ENCODE results near the gene TMEM108. TPM values are rescaled to one million over a fixed set of nuclear protein-coding genes. Genes with fewer than 3 reads are reported as not detected.

Gene TMEM108
- total RNA-seq, 1 donor from 2014 or later = not detected

DNA sequence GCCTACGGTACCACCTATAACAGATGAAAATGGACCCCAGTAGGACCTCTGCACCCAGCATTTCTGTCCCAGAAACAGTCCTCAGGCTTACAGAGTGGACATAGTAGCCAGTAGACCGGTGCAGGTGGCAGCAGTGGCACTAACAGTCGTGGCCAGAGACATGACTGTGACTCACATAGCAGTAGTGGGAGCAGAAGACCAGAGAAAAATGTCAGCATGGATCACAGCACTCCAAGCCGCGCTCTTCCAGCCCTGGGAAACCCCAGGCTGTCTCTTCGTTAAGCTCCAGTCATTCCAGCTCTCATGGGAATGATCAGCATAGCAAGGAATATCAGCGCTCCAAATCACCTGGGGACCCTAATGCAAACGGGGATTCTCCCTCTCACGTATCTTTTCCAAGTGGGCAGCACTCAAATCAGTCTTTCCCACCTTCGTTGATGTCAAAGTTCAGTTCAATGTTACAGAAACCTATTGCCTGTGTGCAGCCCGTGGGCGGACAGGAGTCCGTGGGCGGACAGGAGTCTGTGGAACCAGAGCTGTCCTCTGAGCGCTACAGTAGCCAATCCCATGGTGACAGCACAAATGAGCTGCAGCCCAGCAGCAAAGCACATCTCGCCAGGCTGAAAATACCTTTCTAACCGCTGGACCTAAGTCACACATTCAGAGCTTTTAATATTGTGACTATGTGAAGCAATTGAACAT is 372.2 kb downstream of the TMEM108 start:
- intact Hi-C loops (cut with micrococcal nuclease) = no loop called here

DNA sequence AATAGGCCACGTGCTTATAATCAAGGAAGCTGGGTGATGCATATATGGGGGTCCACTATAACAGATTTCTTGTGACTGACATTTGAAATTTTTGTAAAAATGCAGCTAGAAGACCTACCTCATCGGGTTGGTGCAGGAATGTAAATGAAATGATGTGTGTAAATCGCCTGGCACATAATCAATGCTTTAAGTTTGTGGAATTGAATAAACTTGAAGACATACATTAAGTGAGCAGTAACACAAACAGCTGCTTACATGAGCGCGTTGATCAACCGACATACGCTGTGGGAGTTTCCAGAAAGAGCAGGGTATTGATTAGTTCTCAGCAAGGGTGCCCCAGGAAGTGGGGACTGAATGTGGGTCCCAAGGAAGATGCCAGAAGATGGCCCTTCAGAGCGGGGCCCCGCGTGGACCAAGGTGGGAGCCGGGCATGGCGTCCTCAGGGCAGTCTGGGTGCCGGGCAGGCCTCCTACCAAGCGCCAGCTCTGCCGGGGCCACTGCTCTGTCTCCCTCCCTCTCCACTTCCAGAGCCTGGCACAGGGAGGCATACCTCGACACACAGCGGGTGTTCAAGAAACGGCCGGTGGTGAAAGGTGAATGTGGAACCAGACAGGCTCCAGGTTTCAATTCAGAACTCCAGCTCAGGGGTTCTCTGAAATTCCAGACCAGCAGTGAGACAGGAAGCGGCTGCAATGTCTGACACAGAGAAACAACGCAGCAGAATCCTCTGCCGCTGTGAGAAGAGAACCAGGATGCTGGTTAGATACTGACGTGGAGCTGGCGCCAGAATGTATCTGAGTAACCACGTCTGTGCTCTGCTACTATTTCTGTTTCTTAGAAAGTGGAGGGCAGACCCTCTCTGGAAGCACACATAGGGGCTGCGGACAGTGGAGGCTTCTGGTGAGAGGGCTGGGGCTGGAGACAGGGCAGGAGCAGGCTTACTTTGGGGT is 374.3 kb downstream of the TMEM108 start:
- intact Hi-C loops (cut with micrococcal nuclease) = no loop called here

DNA sequence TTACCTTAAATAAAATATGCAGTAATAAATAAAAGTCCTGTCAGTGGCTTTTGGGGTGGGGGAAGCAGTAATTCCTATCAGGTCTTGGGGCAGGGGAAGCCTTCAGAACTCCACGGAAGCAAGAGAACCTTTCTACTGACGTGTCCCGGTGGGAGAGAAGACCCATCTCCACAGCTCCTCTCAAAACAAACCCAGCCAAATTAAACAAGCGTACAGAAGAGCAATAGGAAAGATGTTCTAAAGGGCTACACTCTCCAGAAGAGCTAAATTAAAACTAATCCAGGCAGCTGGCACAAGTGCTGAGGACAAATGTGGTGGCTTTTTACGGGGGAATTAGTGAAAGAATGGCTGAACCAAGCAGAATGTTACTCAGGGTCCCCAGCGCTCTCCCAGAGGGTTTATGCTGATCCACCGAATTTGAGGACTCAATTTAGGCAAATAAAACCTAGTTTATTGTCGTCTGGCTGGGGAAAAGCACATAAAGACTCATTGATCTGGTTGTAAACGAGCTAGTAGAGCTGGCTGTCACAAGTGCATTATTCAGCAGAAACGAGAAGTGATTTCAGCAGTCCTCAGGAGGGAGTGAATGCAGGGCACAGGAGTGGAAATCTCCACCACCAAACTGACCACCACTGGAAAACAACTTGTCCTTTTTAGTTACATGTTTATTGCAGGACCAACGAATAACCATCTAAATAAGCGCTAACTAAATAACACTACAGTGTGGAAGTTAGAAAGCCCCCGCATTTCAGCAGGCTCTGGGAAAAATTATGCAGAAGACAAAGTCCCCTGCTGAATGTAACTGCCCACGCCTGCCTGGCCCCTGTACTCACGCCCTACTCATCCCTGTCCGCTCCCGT is 375.2 kb downstream of the TMEM108 start:
- intact Hi-C loops (cut with micrococcal nuclease) = no loop called here

- intact Hi-C loops (cut with micrococcal nuclease) = no loop called here
These were observed 375.8 kb downstream of the TMEM108 start for GRCh38 chr3:133414021-133414392.

DNA sequence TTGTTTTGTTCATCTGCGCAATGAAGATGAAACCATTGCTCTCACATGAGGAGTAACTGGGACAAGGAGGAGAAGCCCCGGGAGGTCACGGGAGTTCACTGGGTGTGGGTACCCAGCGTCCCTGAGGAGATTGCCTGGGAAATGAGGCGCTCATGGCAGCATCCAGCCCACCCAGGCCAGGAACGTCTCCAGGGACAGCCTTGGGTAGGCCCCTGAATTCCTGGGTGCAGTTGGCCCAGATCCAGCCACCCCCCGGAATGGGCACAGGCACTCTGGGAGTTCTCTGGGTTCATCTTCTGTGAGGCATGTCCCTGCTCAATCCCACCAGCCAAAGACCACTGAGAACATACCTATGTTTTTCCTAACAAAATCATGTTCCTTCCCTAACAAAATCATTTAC is 380.2 kb downstream of the TMEM108 start:
- intact Hi-C loops (cut with micrococcal nuclease) = no loop called here

- intact Hi-C loops (cut with micrococcal nuclease) = no loop called here
These were observed 381.1 kb downstream of the TMEM108 start for GRCh38 chr3:133419151-133419909.

- intact Hi-C loops (cut with micrococcal nuclease) = no loop called here
These were observed 387.0 kb downstream of the TMEM108 start for GRCh38 chr3:133424937-133425869.

GRCh38 chr3:133425898-133426297 is 387.7 kb downstream of the TMEM108 start:
- intact Hi-C loops (cut with micrococcal nuclease) = loop anchor here (1.0 kb wide), 1 partner anchor 27 kb away; no protein-coding TSS in a partner anchor

- intact Hi-C loops (cut with micrococcal nuclease) = loop anchor here (1.0 kb wide), 1 partner anchor 27 kb away; no protein-coding TSS in a partner anchor
These were observed 388.5 kb downstream of the TMEM108 start for GRCh38 chr3:133426721-133427120.

DNA sequence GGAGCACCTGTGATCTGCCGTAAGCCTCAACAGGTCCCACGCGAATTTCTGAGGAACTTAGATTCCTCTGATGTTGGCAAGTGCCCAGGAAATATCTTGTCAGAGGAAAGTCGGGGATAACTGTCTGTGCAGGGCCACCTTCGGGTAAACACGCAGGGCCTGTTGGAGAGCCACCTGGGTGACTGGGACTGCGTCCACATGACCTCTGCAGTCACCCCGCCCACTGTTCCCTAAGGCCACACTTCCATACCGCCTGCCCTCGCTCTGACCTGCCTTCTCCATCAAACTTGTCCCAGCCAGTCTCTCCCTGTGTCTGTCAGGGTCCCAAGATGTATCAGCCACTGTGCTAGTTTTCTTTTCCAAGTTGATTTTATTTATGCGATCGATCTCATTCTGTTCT is 390.4 kb downstream of the TMEM108 start:
- intact Hi-C loops (cut with micrococcal nuclease) = no loop called here

DNA sequence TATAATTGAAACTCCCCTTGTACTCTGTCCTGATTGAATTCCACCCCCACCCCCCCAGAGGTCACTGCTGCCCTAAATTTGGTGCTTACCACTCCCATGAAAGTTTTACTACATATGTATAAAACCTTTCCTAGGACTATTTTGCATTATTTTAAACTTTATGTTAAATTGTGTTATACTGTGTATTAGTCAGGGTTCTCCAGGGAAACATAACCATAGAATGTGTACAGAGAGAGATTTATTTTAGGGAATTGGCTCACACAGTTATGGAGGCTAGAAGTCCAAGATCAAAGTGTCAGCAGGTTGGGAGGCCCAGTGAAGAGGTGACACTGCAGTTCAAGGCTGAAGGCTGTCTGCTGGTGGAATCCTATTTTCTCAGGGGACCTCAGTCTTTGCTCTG is 390.9 kb downstream of the TMEM108 start:
- intact Hi-C loops (cut with micrococcal nuclease) = no loop called here

GRCh38 chr3:133439563-133439962 is 401.4 kb downstream of the TMEM108 start:
- intact Hi-C loops (cut with micrococcal nuclease) = no loop called here

- intact Hi-C loops (cut with micrococcal nuclease) = loop anchor here (5.0 kb wide), 3 partner anchors 37 to 1047 kb away; partner anchors contain the start of genes ANAPC13, CEP63 and TOPBP1
These were observed 402.5 kb downstream of the TMEM108 start for GRCh38 chr3:133440652-133441051.

DNA sequence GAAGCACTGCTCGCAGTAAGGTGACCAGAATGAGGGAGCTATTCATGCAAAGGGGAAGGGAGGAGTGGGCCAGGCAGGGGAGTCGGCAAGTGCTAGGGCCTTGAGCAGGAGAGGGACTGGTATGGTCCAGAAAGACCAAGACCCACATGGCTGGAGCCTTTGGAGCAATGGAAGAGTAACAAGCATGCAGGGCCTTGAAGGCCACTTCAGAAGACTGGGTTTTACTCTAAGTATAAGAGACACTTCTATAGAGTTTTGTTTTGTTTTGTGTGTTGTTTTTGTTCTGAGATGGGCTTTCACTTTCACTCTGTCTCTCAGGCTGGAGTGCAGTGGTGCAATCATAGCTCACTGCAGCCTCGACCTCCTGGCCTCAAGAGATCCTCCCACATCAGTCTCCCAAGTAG is 403.7 kb downstream of the TMEM108 start:
- intact Hi-C loops (cut with micrococcal nuclease) = loop anchor here (1.0 to 5.0 kb wide), 5 partner anchors 35 to 1045 kb away; partner anchors contain the start of genes ANAPC13, CDV3, CEP63 and TOPBP1

GRCh38 chr3:133442518-133442917 is 404.3 kb downstream of the TMEM108 start:
- intact Hi-C loops (cut with micrococcal nuclease) = loop anchor here (1.0 to 5.0 kb wide), 5 partner anchors 35 to 1045 kb away; partner anchors contain the start of genes ANAPC13, CDV3, CEP63 and TOPBP1

GRCh38 chr3:133443649-133444422 is 405.6 kb downstream of the TMEM108 start:
- intact Hi-C loops (cut with micrococcal nuclease) = loop anchor here (5.0 kb wide), 3 partner anchors 33 to 1043 kb away; partner anchors contain the start of genes ANAPC13, CEP63 and TOPBP1

DNA sequence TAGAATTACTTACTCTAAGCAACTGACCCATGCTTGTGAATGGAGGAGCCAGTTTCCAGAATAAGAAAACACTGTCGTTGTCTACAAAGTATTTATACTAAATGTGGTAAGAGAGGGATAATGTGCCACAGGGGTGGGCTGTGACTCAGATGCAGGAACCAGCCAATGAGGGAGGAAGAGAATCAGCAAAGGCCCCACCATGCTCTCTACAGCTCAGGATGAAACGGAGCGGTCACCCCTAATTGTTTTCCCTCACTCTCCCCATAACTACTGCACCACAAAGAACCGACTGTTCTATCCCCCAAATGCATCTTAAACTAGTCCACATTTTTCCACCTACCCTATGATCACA is 406.2 kb downstream of the TMEM108 start:
- intact Hi-C loops (cut with micrococcal nuclease) = loop anchor here (5.0 kb wide), 3 partner anchors 33 to 1043 kb away; partner anchors contain the start of genes ANAPC13, CEP63 and TOPBP1

GRCh38 chr3:133445108-133445507 is 406.9 kb downstream of the TMEM108 start:
- intact Hi-C loops (cut with micrococcal nuclease) = loop anchor here (5.0 kb wide), 1 partner anchor 47 kb away; no protein-coding TSS in a partner anchor
